Measurements from ENCODE around the gene SERPINB12.
A peak's percentile ranks its signal among the peaks of the same experiment; 100 is the strongest.

The SERPINB12 gene, protein sequence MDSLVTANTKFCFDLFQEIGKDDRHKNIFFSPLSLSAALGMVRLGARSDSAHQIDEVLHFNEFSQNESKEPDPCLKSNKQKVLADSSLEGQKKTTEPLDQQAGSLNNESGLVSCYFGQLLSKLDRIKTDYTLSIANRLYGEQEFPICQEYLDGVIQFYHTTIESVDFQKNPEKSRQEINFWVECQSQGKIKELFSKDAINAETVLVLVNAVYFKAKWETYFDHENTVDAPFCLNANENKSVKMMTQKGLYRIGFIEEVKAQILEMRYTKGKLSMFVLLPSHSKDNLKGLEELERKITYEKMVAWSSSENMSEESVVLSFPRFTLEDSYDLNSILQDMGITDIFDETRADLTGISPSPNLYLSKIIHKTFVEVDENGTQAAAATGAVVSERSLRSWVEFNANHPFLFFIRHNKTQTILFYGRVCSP

DNA sequence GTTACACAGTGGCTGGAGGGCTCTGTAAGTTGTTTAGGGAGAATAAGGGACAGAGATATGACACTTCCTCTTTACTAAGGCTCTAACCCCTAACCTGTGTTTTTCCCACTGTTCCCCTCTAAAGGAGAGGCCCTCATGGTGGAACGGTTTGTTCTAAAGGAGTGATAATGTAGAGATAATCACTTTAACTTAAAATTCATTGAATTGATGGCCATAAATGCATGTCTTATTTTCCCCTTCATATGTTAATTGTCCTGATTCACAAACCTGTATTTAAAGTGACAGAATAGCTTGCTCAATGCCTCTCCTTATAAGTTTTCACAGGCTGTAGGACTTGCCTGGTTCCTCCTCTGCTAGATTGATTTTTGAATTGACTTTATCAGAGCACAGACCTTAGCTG is at the start of gene SERPINB12:
Gene SERPINB12 (plus strand): TSS at position 301 of the 400 bp plus-strand sequence. CDS start 13,791 bp downstream, outside the sequence.
- no peak within 1 kb of the TSS for H3K4me3 ChIP-seq (replicated peaks; ENCODE audit: low read depth, low read length)
- DNase-seq (ENCODE audit: extremely low read depth, low read depth): no peak
- TF ChIP-seq, protein P1, sequence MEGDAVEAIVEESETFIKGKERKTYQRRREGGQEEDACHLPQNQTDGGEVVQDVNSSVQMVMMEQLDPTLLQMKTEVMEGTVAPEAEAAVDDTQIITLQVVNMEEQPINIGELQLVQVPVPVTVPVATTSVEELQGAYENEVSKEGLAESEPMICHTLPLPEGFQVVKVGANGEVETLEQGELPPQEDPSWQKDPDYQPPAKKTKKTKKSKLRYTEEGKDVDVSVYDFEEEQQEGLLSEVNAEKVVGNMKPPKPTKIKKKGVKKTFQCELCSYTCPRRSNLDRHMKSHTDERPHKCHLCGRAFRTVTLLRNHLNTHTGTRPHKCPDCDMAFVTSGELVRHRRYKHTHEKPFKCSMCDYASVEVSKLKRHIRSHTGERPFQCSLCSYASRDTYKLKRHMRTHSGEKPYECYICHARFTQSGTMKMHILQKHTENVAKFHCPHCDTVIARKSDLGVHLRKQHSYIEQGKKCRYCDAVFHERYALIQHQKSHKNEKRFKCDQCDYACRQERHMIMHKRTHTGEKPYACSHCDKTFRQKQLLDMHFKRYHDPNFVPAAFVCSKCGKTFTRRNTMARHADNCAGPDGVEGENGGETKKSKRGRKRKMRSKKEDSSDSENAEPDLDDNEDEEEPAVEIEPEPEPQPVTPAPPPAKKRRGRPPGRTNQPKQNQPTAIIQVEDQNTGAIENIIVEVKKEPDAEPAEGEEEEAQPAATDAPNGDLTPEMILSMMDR (IDR thresholded peaks at IDR 0.05; ENCODE audit: low read depth, low read length, missing control alignments): no peak

DNA sequence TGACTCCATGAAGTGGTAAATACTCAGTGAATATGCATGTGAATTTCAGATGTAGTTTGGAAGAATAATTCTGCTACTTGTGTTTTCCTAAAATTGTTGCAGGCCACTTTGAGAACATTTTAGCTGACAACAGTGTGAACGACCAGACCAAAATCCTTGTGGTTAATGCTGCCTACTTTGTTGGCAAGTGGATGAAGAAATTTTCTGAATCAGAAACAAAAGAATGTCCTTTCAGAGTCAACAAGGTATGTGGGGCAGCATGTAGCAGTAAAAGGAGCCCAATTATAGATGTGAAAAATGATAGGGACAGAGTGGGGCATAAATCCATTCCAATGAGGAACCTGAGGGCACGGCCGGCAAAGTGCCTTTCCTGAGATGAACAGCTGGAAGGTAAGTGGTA is 49.3 kb upstream of the SERPINB12 start:
- DNase-seq (ENCODE audit: extremely low read depth, low read depth): no peak
- TF ChIP-seq, protein P1 (IDR thresholded peaks at IDR 0.05; ENCODE audit: low read depth, low read length, missing control alignments): no peak
- no peak overlapping the region for H3K4me3 ChIP-seq (replicated peaks; ENCODE audit: low read depth, low read length)

DNA sequence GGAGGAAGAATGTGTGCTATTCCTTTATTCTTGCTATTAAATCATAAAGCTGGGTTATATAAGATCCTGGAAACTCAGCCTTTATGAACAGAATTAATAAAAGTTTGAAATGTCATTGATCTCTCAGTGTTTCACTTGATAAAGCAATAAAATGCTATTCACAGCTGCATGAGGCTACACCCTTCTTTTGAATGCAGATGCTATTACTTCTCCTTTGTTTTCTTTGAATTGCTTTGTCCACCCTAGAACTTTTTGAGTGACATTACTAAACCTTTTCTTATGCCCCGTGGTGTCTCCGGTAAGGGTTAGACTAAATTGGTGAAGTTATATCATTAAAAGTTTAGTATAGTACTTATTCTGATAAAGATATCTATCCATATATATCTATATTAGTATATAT is 46.5 kb upstream of the SERPINB12 start:
- TF ChIP-seq, protein P1 (IDR thresholded peaks at IDR 0.05; ENCODE audit: low read depth, low read length, missing control alignments): no peak
- H3K4me3 ChIP-seq (replicated peaks; ENCODE audit: low read depth, low read length): no peak overlapping the region
- DNase-seq (ENCODE audit: extremely low read depth, low read depth): no peak

DNA sequence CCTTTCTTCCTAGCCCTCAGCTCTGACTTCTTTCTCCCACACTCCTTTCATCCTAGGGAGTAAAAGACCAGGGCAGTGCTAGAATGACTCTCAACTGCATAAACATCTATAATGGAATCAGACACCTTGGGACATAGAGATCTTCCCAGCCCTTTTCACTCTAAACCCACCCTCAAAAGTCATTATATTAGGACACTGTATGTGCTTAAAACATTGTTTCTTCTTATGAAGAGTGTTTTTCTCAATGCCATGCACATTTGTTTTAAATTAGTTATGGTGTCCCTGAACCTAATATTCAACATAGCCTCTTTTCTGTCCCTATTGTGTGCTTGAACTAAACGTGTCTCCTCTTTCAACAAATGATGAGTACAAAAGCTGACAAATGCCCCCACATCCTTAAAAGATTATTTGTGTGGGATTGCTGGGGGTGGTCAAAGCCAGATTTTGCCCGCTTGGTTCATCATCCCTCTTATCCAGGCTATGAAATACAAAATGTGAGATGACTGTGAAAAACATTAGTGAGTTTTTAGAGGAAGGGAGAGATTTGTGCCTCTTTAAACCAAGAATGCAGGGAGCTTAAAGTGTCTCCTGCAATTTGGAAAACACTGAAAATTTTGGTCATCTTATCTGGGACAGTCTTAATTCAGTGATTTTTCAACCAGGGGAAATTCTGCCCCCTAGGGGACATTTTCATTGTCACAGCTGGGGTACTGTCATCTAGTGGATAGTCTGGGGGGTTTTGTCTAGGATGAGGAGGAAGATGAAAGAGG is 36.4 kb upstream of the SERPINB12 start:
- DNase-seq (ENCODE audit: extremely low read depth, low read depth): no peak
- no peak overlapping the region for H3K4me3 ChIP-seq (replicated peaks; ENCODE audit: low read depth, low read length)
- TF ChIP-seq, protein P1 (IDR thresholded peaks at IDR 0.05; ENCODE audit: low read depth, low read length, missing control alignments): peak; percentile 63

DNA sequence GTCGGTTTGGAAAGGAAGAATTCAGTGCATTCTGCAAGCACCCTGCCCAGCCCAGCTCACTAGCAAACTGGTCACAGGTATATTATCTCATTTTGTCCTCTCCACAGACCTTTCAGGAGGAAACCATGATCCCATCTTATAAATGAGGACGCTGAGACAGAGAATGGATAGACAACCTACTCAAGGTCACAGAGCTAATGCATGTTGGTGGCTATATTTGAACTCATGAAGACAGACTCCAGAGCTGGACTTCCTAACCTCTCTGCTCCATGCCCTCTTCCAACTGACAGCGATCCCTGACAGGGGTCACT is 35.9 kb upstream of the SERPINB12 start:
- H3K4me3 ChIP-seq (replicated peaks; ENCODE audit: low read depth, low read length): no peak overlapping the region
- TF ChIP-seq, protein P1 (IDR thresholded peaks at IDR 0.05; ENCODE audit: low read depth, low read length, missing control alignments): no peak
- no peak for DNase-seq (ENCODE audit: extremely low read depth, low read depth)

DNA sequence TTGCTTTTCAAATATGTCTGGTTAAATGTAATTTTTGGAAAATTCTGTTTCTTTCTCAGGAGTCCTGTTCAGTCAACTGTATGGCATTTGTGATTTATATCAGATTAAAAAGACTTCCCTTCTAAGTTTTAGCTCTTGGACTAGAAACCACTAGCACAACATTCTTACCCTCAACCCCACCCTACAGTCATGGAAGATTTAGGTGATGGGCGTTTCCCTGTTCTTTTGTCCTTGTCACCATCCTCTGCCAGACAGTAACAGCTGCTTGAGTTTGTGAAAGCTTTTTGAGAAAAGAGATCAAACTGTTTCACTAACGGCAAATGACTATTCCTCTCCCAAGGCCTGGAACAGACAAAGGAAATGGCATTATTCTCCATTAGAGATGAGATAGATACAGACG is 33.6 kb upstream of the SERPINB12 start:
- TF ChIP-seq, protein P1 (IDR thresholded peaks at IDR 0.05; ENCODE audit: low read depth, low read length, missing control alignments): no peak
- DNase-seq (ENCODE audit: extremely low read depth, low read depth): no peak

More for the DNA sequence above, 33.6 kb upstream of the SERPINB12 start:
- no peak overlapping the region for H3K4me3 ChIP-seq (replicated peaks; ENCODE audit: low read depth, low read length)

Data from HFF-Myc (cell line).